GM19240 (cell line): ENCODE results near the gene MXRA7.
"Not testable (repeated sequence)": the region's sequence is repeated elsewhere in the genome, so short reads cannot be mapped to it uniquely, and the experiment has no call there.

Source experiments
- DNase-seq: peaks from one replicate; pipeline ENCODE4 v3.0.0; 2011; ENCODE audit warnings: low spot score; ENCODE audit not compliant: insufficient read length

The MXRA7 gene

GRCh38 chr17:76735586-76736348 lies 25.0 kb upstream of the MXRA7 start:
- no peak for DNase-seq

GRCh38 chr17:76735006-76735405 lies 24.2 kb upstream of the MXRA7 start:
- DNase-seq: no peak

- DNase-seq: no peak
Observed at GRCh38 chr17:76734080-76734840, 23.5 kb upstream of the MXRA7 start.

DNA sequence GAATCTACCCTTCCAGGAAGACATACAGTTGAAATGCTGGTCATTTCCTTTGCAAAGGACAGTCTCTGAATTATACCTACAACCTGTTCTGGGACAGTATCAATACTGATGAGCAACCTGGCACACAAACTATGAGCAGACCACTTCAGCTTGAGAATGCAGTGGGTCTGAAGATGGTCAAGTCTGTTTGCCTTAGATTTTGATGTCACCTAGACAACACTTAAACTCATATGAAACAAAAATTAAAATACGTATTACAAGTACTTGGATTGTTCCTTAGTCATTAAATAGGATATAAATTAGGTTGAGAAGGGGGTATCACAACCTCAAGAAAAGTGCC lies 22.8 kb upstream of the MXRA7 start:
- DNase-seq: no peak

- DNase-seq: no peak
Observed at GRCh38 chr17:76732734-76733617, 22.2 kb upstream of the MXRA7 start.

GRCh38 chr17:76731800-76732733 lies 21.3 kb upstream of the MXRA7 start:
- DNase-seq: not testable (repeated sequence)

DNA sequence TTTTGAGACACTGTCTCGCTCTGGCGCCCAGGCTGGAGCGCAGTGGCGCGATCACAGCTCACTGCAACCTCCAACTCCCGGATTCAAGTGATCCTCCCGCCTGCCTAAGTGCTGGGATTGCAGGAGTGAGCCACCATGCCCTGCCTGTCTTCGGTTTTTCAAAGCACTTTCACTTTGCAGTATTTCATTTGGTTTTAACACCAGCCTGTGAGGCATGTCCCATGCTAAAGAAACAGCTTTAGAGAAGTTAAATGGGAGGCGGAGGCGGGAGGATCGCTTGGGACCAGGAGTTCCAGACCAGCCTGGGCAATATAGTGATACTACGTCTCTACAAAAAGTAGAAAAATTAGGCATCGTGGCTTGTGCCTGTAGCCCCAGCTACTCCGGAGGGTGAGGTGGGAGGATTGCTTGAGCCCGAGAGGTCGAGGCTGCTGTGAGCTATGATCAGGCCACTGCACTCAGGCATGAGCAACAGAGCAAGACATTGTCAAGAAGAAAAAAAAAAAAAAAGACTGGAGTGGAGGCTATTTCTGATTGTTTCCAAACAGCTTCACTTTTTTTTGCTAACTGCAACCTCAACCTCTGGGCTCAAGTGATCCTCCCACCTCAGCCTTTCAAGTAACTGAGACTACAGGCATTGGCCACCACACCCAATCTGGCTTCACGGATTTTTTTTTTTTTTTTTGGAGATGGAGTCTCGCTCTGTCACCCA lies 17.1 kb upstream of the MXRA7 start:
- no peak for DNase-seq

GRCh38 chr17:76726776-76727718 lies 16.3 kb upstream of the MXRA7 start, which contains the start of gene METTL23:
Gene METTL23, plus strand, starts transcription at chr17:76726839. Its CDS starts 2,872 bp downstream, at chr17:76729711.
- DNase-seq: no peak

GRCh38 chr17:76726231-76726775 lies 15.5 kb upstream of the MXRA7 start, which contains the start of gene JMJD6:
Gene JMJD6, minus strand, starts transcription at chr17:76726606. Its CDS starts 131 bp downstream, at chr17:76726475.
- peak; percentile 74 for DNase-seq

DNA sequence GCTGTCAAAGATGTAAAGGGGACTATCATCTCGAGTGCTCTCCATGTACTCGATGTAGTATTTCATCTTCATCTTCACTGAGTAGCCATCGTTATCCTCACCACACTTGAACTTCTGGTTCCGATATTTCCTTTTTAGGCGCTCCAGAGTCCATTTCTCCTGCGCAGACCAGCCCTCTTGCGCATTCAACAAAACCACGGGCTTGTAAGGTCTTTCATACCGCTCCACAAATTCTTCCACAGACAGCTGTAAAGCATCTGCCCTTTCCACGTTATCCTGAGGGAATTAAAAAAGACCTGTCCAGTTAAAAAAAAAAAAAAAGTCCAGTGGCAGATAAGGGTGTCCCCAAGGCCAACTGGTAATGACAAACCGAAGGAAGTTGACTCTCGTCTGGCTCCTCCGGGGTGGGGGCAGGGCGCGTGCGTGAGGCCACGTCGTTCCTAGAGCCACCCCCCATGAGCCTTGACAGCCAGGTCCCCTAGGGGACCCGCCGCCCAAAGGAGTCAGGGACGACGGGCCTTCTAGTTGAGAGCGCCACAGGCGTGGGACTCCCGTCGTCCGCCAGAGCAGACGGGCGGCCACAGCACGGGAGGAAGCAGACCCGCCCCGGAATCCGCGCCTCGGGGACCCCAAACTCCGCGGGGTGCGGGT lies 14.9 kb upstream of the MXRA7 start:
- DNase-seq: no peak

- DNase-seq: no peak
Observed at GRCh38 chr17:76723812-76724211, 13.0 kb upstream of the MXRA7 start.

DNA sequence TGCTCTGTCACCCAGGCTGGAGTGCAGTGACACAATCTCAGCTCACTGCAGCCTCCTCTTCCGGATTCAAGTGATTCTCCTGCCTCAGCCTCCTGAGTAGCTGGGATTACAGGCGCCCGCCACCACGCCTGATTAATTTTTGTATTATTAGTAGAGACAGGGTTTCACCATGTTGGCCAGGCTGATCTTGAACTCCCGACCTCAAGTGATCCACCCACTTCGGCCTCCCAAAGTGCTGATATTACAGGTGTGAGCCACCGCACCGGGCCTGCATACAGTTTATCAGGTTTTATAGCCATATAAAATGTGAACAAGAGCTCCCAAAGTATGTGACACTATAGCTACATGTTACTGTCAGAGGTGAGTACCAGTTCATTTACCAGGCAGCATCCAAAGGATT lies 12.2 kb upstream of the MXRA7 start:
- DNase-seq: not testable (repeated sequence)

GRCh38 chr17:76722279-76722678 lies 11.5 kb upstream of the MXRA7 start:
- DNase-seq: no peak

DNA sequence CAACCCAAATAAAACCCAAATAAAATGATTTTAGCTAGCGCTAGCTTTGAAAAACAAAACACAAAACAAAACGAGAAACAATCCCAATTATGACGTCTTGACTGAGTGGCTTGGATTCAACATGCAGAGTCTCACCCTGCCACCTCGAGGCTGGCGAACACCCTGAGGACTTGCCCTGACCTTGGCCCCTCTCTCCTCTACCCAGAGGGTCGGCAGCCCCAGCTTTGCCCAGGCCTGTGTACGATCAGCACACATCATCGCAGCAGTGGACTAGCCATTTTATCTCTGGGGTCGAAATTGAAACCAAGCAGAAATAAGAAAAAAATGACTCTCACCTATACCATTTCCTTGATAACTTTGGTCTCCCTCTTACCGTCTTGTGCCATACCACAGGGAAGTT lies 10.7 kb upstream of the MXRA7 start:
- no peak for DNase-seq

DNA sequence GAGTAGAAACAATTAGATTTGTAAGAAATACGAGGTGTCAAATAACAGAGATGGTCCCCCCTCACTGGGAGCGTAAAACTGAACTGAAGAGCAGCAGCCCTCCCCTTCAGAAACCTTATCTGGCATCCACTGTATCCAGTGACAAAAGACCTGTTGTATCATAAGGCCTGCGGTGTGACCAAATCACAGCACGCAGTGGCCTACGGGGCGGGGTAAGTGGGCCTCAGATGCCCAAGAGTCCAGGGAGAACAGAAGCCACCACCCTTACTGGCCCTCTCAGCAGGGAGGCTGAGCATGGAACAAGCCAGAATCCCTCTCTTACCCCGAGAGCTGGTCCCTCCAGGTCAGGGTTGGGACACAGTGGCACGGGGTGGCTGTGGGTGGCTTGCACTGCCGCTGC lies 10.2 kb upstream of the MXRA7 start:
- DNase-seq: no peak

DNA sequence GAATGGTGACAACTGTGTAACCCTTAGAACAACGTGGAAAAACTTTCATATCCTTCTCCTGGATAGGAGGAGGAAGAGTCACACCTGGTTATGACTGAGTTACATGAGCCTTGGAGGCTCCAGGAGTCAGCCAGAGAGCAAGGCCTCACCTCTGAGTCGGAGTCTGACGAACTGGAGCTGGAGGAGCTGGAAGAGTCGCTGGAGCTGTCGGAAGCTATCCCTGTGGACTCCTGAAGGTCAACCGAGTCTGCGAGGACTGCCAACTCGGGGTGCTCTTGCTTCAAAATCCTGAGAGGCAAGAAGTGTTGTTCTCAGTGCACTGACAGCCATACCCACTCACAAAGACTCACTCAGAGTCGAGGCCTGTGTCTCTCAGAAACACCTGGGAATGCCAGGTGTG lies 9.4 kb upstream of the MXRA7 start:
- no peak for DNase-seq

GRCh38 chr17:76718516-76718915 lies 7.8 kb upstream of the MXRA7 start:
- DNase-seq: no peak

GRCh38 chr17:76716839-76717215 lies 6.1 kb upstream of the MXRA7 start:
- DNase-seq: no peak
